ENCODE results near the gene FGF14. TPM values are rescaled to one million over a fixed set of nuclear protein-coding genes. Genes with fewer than 3 reads are reported as not detected.

The FGF14 gene
- total RNA-seq, 2 experiments from 2014 or later, result not detected

DNA sequence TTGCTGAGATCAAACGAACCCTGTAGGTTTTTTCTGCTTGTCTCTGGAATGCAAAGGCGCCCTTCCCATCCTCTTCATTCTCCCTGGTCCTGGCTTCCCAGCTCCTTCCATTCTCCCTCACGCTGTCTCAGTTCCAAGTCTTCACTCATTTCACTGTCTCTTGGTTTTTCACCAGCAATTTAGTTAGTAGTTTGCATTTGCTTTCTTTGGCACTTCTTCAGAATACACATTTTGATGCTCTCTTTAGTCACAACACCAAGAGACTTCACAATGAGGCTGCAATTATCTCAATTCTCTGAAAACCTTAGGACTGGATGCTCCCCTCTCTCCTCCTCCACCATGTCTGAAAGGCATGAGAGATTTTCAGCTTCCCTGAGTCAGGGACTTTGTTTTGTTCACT lies 470.7 kb downstream of the FGF14 start:
- H3K4me3 Mint-ChIP-seq, result no peak overlapping the region
- no peak for DNase-seq
- no peaks in the 10 kb centered on the region for H3K4me1 Mint-ChIP-seq
- ATAC-seq, result no peak
- H3K36me3 Mint-ChIP-seq (ENCODE audit: low read depth), result no peaks in the 10 kb centered on the region
- ChIA-PET CTCF (interaction anchor here (0.7 to 1.4 kb wide), 2 partner anchors 10 to 441 kb away, joined by 3 read pairs; no protein-coding TSS in a partner anchor), POLR2A (no interaction called here)
- intact Hi-C loops (cut with DNase I, micrococcal nuclease), result no loop called here
- no peaks in the 10 kb centered on the region for H3K9me3 Mint-ChIP-seq (ENCODE audit: low read depth)
- peaks cover 5% of the 10 kb centered on the region for H3K27me3 Mint-ChIP-seq
- H3K27ac Mint-ChIP-seq, result no peak overlapping the region

- CTCF ChIA-PET, result interaction anchor here (1.5 kb wide), 1 partner anchor 10 kb away, joined by 5 read pairs; no protein-coding TSS in a partner anchor
These were observed 471.5 kb downstream of the FGF14 start for GRCh38 chr13:101930331-101930730.

DNA sequence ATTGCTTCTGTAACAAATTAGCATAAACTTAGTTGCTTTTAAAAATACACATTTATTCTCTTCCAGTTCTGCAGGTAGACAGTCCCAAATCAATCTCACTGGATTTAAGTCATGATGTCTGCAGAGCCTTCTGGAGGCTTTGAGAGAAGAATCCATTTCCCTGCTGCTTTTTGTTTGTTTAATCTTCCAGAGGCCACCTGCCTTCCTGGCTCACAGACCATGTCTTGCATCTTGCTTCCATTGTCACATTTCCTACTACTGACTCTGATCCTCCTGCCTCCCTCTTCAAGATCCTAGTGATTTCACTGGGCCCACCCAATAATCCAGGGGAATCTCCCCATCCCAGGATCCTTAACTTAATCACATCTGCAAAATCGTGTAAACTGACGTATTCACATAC lies 476.1 kb downstream of the FGF14 start:
- H3K4me1 Mint-ChIP-seq, result no peaks in the 10 kb centered on the region
- ATAC-seq (no peak), DNase-seq (no peak)
- ChIA-PET POLR2A (no interaction called here), CTCF (no interaction called here)
- H3K27ac Mint-ChIP-seq, result no peak overlapping the region
- peaks cover 20% of the 10 kb centered on the region for H3K27me3 Mint-ChIP-seq
- no peaks in the 10 kb centered on the region for H3K36me3 Mint-ChIP-seq (ENCODE audit: low read depth)
- H3K9me3 Mint-ChIP-seq (ENCODE audit: low read depth), result no peaks in the 10 kb centered on the region
- no peak overlapping the region for H3K4me3 Mint-ChIP-seq
- intact Hi-C loops (cut with DNase I, micrococcal nuclease), result no loop called here

More at GRCh38 chr13:101930331-101930730, 471.5 kb downstream of the FGF14 start:
- Mint-ChIP-seq H3K36me3 (ENCODE audit: low read depth) (no peaks in the 10 kb centered on the region), H3K9me3 (ENCODE audit: low read depth) (no peaks in the 10 kb centered on the region), H3K4me3 (no peak overlapping the region), H3K4me1 (no peaks in the 10 kb centered on the region), H3K27me3 (peaks cover 10% of the 10 kb centered on the region), H3K27ac (no peak overlapping the region)
- ATAC-seq (no peak), DNase-seq (no peak)
- intact Hi-C loops (cut with DNase I, micrococcal nuclease), result no loop called here
- POLR2A ChIA-PET, result no interaction called here

GRCh38 chr13:101919541-101920181 lies 482.2 kb downstream of the FGF14 start:
- peak; percentile 13 for DNase-seq
- CTCF ChIA-PET, result interaction anchor here (1.5 kb wide), 1 partner anchor 10 kb away, joined by 5 read pairs; no protein-coding TSS in a partner anchor
- no peak overlapping the region for H3K4me3 Mint-ChIP-seq

GRCh38 chr13:101917833-101918661 lies 483.8 kb downstream of the FGF14 start:
- Mint-ChIP-seq H3K4me3 (no peak overlapping the region), H3K4me1 (no peaks in the 10 kb centered on the region), H3K36me3 (ENCODE audit: low read depth) (no peaks in the 10 kb centered on the region), H3K27ac (no peak overlapping the region), H3K27me3 (peaks cover 50% of the 10 kb centered on the region), H3K9me3 (ENCODE audit: low read depth) (no peaks in the 10 kb centered on the region)
- ChIA-PET CTCF (interaction anchor here (0.6 kb wide), 1 partner anchor 773 kb away, joined by 3 read pairs; no protein-coding TSS in a partner anchor), POLR2A (no interaction called here)
- ATAC-seq (no peak), DNase-seq (no peak)
- intact Hi-C loops (cut with DNase I, micrococcal nuclease), result loop anchor here in 1 of 2 experiments (10.0 kb wide), 1 partner anchor 403 kb away; no protein-coding TSS in a partner anchor

More at GRCh38 chr13:101919541-101920181, 482.2 kb downstream of the FGF14 start:
- no peaks in the 10 kb centered on the region for H3K36me3 Mint-ChIP-seq (ENCODE audit: low read depth)
- peaks cover 44% of the 10 kb centered on the region for H3K27me3 Mint-ChIP-seq
- H3K9me3 Mint-ChIP-seq (ENCODE audit: low read depth), result no peaks in the 10 kb centered on the region
- H3K4me1 Mint-ChIP-seq, result no peaks in the 10 kb centered on the region
- no peak overlapping the region for H3K27ac Mint-ChIP-seq
- no peak for ATAC-seq
- POLR2A ChIA-PET, result no interaction called here
- intact Hi-C loops (cut with DNase I, micrococcal nuclease), result loop anchor here in 1 of 2 experiments (10.0 kb wide), 1 partner anchor 405 kb away; no protein-coding TSS in a partner anchor

GRCh38 chr13:101917475-101917810 lies 484.4 kb downstream of the FGF14 start:
- intact Hi-C loops (cut with DNase I, micrococcal nuclease), result loop anchor here in 1 of 2 experiments (10.0 kb wide), 1 partner anchor 403 kb away; no protein-coding TSS in a partner anchor
- no peaks in the 10 kb centered on the region for H3K36me3 Mint-ChIP-seq (ENCODE audit: low read depth)
- ChIA-PET CTCF (interaction anchor here (0.6 kb wide), 1 partner anchor 773 kb away, joined by 3 read pairs; no protein-coding TSS in a partner anchor), POLR2A (no interaction called here)
- H3K9me3 Mint-ChIP-seq (ENCODE audit: low read depth), result no peaks in the 10 kb centered on the region
- ATAC-seq (no peak), DNase-seq (no peak)
- no peaks in the 10 kb centered on the region for H3K4me1 Mint-ChIP-seq
- no peak overlapping the region for H3K27ac Mint-ChIP-seq
- H3K27me3 Mint-ChIP-seq, result peaks cover 51% of the 10 kb centered on the region
- H3K4me3 Mint-ChIP-seq, result no peak overlapping the region

GRCh38 chr13:101916775-101917474 lies 484.9 kb downstream of the FGF14 start:
- DNase-seq, result no peak
- Mint-ChIP-seq H3K27me3 (peaks cover 49% of the 10 kb centered on the region), H3K4me3 (no peak overlapping the region), H3K4me1 (no peaks in the 10 kb centered on the region), H3K9me3 (ENCODE audit: low read depth) (no peaks in the 10 kb centered on the region), H3K36me3 (ENCODE audit: low read depth) (no peaks in the 10 kb centered on the region), H3K27ac (no peak overlapping the region)
- POLR2A ChIA-PET, result no interaction called here
- CTCF ChIA-PET, result interaction anchor here (0.6 kb wide), 1 partner anchor 772 kb away, joined by 3 read pairs; no protein-coding TSS in a partner anchor
- intact Hi-C loops (cut with DNase I, micrococcal nuclease), result loop anchor here in 1 of 2 experiments (10.0 kb wide), 1 partner anchor 402 kb away; no protein-coding TSS in a partner anchor
- no peak for ATAC-seq

DNA sequence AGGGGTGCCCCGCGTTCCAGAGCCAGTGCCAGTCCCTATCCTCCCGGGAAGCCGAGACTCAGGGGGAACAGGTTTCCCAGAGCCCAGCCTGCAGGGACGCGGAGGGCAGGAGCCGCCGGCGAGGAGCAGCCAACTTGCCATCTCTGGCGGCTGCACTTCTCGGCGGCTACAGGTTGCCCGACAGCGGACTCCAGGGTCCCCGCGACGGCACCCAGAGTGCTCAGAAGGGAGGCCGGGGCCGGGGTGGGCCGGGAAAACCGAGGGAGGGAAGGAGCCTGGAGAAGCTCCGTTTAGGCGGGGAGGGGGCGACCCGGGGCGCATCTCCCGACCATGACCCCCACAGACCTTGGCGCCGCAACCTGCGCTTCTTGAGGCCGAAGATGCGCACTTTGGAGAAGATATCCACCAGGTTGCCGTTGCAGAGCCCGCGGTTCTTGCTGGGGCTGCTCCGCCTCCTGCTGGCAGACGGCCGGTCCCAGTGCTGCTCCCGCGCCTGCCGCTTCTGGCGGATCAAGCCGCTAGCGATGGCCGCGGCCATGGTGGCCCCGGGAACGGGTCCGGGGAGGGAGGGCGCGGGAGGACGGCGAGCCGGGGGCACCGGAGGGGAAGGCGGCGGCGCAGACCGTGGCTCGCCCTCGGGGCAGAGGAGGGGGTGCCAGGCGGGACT lies 485.6 kb downstream of the FGF14 start:
- Mint-ChIP-seq H3K27ac (no peak overlapping the region), H3K4me3 (no peak overlapping the region), H3K9me3 (ENCODE audit: low read depth) (no peaks in the 10 kb centered on the region), H3K36me3 (ENCODE audit: low read depth) (no peaks in the 10 kb centered on the region), H3K4me1 (no peaks in the 10 kb centered on the region), H3K27me3 (peaks cover 42% of the 10 kb centered on the region)
- DNase-seq, result peak; percentile 32
- ATAC-seq, result no peak
- ChIA-PET CTCF (no interaction called here), POLR2A (no interaction called here)
- intact Hi-C loops (cut with DNase I, micrococcal nuclease), result loop anchor here in 1 of 2 experiments (10.0 kb wide), 1 partner anchor 401 kb away; no protein-coding TSS in a partner anchor

DNA sequence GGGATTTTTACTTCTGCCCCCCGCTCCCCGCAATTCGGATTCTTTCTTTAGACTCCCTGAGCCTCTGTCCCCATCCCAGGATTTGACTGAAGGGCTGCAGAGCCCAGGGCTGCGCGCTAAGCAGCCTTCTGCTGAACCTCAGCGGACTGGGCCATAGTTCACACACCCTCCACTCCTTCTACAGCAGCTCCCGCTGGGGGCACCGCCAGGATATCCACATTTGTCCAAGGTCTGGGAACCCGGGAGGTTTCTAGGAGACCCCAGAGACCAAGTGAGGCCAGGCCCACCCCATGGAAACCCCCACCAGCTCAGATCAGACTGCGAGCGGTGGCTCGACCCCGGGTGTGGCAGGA lies 486.1 kb downstream of the FGF14 start:
- Mint-ChIP-seq H3K36me3 (ENCODE audit: low read depth) (no peaks in the 10 kb centered on the region), H3K4me3 (no peak overlapping the region), H3K4me1 (no peaks in the 10 kb centered on the region), H3K9me3 (ENCODE audit: low read depth) (no peaks in the 10 kb centered on the region), H3K27me3 (peaks cover 40% of the 10 kb centered on the region), H3K27ac (no peak overlapping the region)
- DNase-seq (no peak), ATAC-seq (no peak)
- intact Hi-C loops (cut with DNase I, micrococcal nuclease), result loop anchor here in 1 of 2 experiments (10.0 kb wide), 1 partner anchor 401 kb away; no protein-coding TSS in a partner anchor
- CTCF ChIA-PET, result no interaction called here
- POLR2A ChIA-PET, result no interaction called here

GRCh38 chr13:101915331-101915730 lies 486.5 kb downstream of the FGF14 start:
- DNase-seq, result no peak
- ATAC-seq, result no peak
- H3K4me1 Mint-ChIP-seq, result no peaks in the 10 kb centered on the region
- no peaks in the 10 kb centered on the region for H3K36me3 Mint-ChIP-seq (ENCODE audit: low read depth)
- intact Hi-C loops (cut with DNase I, micrococcal nuclease), result loop anchor here in 1 of 2 experiments (10.0 kb wide), 1 partner anchor 401 kb away; no protein-coding TSS in a partner anchor
- H3K9me3 Mint-ChIP-seq (ENCODE audit: low read depth), result no peaks in the 10 kb centered on the region
- ChIA-PET POLR2A (no interaction called here), CTCF (interaction anchor here (1.6 kb wide), 1 partner anchor 770 kb away, joined by 3 read pairs; no protein-coding TSS in a partner anchor)
- no peak overlapping the region for H3K4me3 Mint-ChIP-seq
- H3K27me3 Mint-ChIP-seq, result peaks cover 40% of the 10 kb centered on the region
- no peak overlapping the region for H3K27ac Mint-ChIP-seq

DNA sequence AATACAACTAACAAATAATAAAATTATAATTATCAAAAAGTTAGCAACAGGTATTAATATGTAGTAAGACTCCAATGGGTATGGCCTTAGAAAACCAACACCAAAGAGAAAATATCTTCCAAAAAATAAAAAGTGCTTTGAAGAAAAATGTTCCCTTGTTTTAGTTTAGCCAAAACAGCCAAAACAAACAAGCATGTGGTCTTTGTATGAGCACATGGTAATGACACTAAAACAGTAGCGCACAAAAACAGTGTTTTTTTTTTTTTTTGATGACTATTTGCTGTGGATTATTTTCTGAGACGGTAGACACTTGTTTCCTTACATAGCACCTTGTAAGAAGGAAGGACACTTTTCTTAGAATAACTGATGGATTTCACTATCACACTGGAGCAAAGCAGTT lies 490.1 kb downstream of the FGF14 start:
- Mint-ChIP-seq H3K36me3 (ENCODE audit: low read depth) (no peaks in the 10 kb centered on the region), H3K27me3 (peaks cover 18% of the 10 kb centered on the region), H3K4me3 (no peak overlapping the region), H3K4me1 (no peaks in the 10 kb centered on the region), H3K27ac (no peak overlapping the region), H3K9me3 (ENCODE audit: low read depth) (no peaks in the 10 kb centered on the region)
- POLR2A ChIA-PET, result no interaction called here
- intact Hi-C loops (cut with DNase I, micrococcal nuclease), result loop anchor here in 1 of 2 experiments (10.0 kb wide), 1 partner anchor 397 kb away; no protein-coding TSS in a partner anchor
- no peak for DNase-seq
- no peak for ATAC-seq
- CTCF ChIA-PET, result no interaction called here

Measured in activated CD4-positive, alpha-beta T cell treated with anti-CD3 and anti-CD28 coated beads for 36 hours (primary cell).